Activated gamma-delta T cell (primary cell): ENCODE results near the gene VAV2.
"Not testable (repeated sequence)": the region's sequence is repeated elsewhere in the genome, so short reads cannot be mapped to it uniquely, and the experiment has no call there.

Experiments
- DNase-seq: peaks from one replicate; lab custom pipeline; 2025; lab: John Stamatoyannopoulos, UW

Gene VAV2

DNA sequence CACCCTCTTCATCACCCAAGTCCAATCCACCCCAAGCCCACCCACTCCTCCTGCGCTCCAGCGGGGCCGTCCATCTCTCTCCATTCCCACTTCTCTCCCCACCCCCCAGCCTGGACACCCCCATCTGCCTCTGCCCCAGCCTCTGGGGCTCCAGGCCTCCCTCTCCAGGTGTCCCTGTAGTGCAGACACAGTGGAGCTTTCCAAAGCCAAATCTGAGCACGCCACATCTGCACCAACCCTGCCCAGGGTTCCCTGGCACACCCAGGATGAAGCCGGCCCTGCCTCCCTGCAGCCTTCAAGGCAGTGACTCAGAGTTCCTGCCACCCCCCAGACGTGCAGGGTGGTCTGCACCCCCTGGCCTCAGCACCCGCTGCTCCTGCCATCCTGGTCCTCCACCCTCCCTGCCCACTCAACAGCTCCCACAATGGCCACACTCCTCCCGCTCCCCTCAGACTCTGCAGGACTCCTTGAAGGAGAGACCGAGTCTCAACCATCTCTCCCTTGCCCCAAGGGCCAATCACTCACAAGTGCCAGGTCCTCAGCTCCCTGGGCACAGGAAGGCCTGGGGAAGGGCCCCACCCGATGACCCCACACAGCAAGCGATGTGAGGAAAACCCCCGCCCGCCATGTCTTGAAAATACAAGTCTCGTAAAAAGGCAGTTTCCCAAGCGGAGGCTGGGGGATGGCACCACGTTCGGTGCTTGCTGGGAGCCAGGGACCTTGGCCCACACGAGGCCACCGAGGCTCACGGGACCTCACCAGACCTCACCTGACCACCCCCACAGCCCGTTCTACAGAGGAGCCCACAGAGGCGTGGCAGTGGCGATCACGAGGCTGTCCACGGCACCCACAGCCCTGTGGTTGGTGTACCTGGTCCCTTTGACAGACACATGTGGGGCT lies 22.2 kb downstream of the VAV2 start:
- DNase-seq = no peak

DNA sequence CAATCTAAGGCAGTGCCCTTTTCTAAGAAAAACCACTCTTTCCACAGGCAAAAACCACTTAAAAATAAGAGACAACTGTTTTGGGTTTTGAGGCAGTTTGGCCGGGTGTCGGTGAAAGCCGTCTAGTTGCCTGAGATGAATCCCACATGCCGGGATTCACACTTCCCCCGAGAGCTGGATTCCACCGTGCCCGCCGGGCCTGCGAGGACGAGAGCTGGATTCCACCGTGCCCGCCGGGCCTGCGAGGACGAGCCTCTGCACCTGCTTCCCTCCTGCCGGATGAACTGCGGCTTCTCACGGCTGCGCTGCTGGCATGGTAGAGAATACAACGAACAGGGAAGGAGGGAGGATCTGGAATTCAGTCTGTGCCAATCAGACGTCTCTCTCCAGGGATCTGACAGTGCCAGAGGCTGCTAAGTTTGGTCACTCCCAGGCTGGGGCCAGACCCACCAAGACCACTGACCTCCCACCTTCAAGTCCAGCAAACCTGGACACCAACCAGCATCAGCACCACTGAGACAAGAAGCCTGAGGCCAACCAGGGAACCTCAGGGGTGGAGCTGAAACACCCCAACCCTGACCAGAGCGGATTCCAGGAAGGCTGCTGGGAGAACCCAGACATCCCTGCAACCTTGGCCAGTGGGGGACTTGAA lies 23.0 kb downstream of the VAV2 start:
- DNase-seq = no peak

DNA sequence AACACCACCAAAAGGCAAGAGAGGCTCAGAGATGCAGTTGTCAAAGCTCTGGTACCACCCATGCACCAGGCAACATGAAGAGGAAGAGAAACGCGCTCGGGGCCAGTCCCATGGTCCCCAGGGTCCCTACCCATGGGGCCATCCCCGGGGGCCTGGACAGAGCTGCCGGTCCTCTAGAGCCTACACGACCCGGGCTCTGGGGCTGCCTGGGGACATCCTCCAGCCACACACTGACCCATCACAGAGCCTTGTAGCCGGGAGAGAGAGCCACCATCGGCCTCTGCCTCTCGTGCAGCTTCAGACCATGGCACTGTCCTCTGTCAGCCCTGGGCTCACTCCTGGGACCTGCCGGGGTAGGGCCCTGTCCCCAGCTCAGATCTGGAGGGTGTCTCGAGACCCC lies 23.7 kb downstream of the VAV2 start:
- DNase-seq = no peak

DNA sequence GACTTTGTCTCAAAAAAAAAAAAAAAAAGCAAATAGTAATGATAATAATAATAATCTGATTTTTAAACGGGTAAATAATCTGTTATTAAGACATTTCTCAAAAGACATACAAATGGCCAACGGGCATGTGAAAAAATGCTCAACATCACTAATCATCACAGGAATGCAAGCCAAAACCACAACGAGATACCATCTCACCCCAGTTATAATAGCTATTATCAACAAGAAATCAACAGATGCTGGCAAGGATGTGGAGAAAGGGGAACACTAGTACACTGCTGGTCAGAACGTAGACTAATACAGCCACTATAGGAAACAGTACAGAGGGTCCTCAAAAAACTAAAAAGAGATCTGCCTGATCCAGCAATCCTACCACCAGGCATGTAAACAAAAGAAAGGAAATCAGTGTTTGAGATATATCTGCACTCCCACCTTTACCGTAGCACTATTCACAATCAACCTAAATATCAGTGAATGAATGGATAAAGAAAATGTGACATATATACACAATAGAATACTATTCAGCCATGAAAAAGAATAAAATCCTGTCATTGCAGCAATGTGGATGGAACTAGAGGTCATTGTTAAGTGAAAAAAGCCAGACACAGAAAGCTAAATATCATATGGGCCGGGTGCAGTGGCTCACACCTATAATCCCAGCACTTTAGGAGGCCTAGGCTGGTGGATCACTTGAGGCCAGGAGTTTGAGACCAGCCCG lies 24.9 kb downstream of the VAV2 start:
- no peak for DNase-seq

DNA sequence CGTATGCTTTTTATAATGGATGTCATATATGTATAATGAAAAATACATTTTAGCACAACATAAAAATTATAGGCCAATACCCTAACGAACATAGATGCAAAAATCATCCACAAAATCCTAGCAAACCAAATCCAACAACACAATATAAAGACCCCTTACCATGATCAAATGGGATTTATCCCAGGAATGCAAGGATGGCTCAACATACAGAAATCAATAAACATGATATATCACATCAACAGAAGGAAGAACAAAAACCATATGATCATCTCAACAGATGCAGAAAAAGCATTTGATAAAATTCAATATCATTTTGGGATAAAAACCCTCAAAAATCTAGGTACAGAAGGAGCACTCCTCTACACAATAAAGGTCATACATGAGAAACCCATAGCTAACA lies 27.7 kb downstream of the VAV2 start:
- DNase-seq = no peak

DNA sequence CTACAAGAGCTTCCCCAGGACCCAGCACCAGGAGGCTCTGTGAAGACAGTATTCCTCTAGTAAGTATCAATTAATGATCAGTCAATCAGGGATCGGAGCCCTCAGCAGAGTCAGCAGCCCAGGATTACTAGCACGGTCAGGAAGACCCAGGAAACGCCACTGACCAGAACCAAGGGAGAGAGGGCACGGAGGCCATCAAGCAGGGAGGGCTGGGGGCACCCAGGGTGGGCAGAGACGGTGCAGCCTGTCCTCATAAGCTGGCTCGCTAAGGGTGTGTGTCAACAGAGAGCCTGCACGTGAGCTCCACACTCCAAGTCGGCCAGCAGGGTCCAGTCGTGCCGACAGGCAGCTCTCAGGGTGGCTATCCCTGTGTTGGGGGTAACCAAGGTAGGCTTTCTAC lies 29.0 kb downstream of the VAV2 start:
- no peak for DNase-seq

DNA sequence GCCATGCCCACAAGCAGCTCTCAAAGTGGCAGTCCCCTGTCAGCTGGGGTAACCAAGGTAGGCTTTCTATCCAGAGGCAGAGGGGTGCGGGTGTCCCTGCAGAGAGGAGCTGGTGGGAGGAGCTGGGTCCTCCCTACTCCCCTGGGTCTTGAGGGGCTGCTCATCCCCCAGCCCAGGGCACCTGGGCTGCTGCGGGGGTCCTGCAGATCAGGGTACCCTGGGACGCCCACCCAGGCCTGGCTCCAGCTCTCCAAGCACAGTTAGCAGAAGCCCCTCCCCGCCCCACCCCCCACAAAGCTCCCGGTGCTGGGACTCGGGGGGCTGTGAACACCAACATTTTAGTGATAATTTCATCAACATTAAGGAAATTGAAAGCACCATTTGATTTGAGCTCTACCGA lies 29.8 kb downstream of the VAV2 start:
- DNase-seq = no peak

DNA sequence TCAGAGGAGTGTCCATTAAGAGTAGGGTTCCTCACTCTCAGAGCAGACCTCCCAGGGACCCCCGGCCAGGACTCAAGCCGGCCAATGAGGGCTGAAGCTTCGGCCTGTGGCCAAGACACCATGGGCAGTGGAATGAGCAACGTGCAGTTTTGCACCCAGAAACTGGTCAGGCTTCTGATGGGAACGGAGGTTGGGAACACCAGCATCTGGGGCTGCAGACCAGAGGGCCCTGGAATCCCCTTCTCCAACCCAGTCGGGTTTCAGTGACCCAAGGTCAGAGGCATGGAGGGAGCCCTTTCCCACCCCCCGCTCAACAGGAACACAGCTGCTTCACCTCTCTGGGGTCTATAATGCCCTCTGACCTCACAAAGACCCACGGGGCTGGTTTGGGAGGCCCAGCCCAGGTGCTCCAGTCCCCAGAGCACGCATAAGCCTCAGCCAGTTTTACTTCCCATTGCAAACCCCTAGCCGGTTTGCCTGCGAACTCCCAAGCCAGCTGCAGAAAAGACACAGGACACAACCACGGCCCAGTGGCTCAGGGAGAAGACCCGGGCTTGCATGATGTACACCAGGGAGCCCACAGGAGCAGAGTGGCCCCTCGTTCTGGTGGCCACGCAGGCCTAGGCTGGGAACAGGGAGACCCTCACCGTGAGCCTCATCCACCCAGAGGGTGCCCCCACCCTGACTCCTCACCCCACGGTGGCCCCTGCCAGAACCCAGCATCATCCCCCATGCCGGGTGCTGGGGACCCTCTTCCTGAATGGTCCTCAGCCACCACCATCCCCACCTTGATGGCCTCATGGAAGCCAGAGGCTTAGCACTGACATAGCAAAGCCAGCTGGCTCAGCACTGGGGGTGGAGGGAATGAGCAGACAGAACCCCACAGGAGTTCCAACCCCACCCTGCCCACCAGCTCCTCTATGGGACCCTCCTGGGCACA lies 30.6 kb downstream of the VAV2 start:
- no peak for DNase-seq

DNA sequence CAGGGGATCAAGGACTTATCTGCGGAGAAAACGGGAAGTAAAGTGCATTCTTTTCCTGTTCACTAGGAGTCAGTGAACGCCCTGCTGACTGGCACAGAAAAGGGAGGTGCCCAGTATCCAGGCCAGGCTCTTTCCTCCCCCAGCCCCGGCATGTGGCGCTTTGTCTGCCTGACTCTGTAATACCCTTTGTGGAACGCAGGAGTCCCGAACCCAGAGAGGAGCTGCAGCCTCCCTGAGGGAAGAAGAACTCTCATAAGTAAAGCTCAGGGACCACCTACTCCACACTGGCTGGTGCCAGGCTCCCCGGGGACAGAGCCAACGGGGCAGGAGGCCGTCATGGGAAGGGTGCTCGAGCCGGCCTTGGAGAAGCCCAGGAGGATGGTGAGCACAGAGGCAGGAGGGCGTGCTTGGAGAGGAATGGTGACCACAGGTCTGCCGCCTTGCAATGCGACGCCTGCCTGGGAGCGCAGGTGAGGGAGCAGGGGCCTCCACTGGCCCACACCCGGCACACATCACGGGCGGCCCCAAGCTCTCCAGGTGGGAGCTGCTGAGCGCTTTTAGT lies 31.5 kb downstream of the VAV2 start:
- no peak for DNase-seq

DNA sequence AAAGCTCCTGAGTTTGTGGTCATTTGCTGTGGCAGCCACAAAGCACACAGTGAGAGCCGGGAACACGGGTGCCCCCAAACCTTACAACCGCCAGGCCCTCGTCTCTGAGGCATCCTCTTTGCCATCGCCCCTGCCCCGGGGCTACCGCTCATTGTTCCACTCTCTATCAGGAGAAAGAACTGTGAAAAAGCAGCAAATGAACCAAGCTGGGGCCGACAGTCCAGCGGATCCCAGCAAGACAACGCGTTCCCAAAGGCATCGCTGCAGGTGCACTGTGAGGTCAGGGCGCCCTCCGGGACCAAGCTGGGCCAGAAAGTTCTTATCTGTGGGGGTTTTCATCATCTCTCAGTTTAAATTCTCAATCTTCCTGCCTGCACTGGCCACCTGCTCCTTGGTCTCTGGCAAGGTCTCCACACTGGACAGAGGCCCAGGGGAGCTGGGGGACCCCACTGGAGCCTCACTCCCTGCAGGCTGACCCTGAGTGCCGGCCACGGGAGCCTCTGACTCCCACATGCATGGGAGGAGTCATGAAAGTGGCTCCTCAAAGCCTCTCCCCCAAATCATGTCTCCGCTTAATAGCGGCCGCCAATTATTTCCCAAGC lies 32.1 kb downstream of the VAV2 start:
- no peak for DNase-seq

DNA sequence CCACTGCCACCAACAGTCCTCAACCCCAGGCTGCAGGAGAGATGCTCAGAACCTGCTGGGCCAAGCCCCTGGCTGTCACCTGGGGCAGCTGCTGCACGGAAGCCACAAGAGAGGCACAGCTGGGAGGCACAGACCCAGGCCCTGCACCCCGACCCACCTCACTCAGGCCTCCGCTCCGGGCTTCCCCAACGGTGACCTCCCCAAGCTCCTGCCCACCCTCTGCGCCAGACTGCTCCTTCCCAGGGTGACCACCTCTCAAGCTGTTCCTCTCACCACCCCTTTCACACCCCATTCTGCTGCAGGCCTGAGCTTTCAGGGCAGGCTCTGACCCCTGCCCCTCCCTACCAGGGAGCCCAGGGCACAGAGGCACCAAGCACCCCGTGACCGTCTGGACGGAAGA lies 33.0 kb downstream of the VAV2 start:
- no peak for DNase-seq

DNA sequence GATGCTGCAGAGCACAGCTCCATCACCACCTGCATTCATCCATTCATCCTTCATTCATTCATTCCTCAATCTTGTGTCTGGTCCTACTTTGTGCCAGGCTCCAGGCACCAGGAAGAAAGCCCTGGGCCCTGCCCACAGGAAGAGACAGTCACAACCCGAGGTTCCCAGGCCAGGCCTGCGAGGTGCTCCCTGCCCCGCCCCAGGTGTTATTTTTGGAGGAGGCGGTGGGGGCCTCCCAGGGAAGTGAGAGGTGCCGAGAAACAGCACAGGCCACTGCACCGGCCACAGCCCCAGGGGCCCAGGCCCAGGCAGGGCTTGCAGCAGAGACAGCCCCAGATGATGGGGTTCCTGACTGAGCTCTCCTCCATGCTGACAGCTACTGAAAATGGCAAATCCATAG lies 33.4 kb downstream of the VAV2 start:
- DNase-seq = no peak

DNA sequence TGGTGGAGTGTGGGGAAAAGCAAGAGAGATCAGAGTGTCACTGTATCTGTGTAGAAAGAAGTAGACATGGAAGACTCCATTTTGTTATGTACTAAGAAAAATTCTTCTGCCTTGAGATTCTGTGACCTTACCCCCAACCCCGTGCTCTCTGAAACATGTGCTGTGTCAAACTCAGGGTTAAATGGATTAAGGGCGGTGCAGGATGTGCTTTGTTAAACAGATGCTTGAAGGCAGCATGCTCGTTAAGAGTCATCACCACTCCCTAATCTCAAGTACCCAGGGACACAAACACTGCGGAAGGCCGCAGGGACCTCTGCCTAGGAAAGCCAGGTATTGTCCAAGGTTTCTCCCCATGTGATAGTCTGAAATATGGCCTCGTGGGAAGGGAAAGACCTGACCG lies 34.4 kb downstream of the VAV2 start:
- DNase-seq = not testable (repeated sequence)

DNA sequence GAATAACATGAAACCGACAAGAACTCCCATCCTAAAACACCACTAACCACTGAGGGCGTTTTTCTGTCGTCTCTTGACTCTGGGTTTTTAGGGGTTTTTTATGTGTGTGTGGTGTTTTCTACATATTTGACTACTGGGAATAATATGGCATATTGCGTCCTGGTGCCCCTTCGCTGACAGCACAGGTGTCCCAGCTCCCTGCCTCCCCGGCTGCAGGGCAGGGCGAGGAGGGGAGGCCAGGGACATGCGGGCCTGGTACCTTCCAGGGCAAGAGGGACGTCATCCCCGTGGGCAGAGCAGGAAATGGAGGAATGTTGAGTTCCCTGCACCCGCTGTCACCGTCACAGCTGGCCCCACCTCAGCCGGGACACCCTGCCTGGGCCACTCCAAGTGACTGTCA lies 34.8 kb downstream of the VAV2 start:
- DNase-seq = no peak

DNA sequence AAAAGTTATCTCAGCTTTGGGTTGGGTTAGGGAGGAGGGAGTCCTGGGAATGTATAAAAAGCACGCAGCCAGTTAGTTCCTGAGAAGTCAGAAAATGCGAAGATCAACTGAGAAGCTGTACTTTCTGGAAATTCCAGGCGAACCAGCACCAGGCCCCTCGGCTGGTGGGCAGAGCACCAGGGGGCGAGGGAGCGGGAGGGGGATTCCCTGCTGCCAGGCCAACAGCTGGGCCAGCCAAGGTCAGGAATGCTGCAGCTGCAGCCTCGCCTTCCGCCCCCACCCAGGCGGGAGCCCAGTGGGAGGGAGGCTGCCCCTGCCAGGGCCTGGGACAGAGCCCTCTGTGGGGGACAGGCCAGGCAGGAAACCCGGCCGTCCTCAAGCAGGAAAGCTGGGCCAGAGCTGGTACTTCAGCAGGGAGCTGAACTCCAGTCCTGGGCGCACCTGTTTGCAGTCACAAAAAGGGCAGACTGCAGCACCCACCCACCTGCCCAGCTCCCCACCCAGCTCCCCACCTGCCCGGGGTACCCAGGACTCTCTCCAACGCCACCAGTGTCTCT lies 35.5 kb downstream of the VAV2 start:
- no peak for DNase-seq

DNA sequence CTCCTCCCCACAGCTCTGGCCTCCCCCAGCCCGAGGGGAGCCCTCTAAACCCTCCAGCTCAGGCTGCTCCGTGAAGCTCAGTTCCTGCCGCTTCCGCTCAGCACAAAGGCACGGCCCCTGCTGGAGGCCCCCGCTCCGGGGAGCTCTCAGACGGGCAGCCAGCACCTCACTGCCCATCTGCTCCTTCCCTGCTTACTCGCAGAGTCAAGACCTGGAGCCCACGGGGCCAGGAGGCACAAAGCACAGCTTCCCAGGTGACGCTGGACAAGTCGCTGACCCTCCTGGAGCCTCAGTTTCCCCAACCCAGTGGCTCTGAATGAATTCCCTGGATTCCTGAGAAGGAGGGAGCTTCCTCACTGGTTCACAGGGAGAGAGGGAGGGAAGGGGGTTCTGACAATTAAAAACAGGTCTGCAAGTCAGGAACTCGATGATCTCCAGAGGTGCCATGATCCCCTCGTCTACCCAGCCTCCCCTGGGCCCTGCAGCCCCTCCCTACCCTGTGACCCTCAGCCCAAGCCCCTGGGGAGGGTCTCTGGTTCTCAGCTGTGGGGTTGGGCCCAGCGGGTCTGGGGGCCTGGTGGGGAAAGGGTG lies 36.2 kb downstream of the VAV2 start:
- no peak for DNase-seq

DNA sequence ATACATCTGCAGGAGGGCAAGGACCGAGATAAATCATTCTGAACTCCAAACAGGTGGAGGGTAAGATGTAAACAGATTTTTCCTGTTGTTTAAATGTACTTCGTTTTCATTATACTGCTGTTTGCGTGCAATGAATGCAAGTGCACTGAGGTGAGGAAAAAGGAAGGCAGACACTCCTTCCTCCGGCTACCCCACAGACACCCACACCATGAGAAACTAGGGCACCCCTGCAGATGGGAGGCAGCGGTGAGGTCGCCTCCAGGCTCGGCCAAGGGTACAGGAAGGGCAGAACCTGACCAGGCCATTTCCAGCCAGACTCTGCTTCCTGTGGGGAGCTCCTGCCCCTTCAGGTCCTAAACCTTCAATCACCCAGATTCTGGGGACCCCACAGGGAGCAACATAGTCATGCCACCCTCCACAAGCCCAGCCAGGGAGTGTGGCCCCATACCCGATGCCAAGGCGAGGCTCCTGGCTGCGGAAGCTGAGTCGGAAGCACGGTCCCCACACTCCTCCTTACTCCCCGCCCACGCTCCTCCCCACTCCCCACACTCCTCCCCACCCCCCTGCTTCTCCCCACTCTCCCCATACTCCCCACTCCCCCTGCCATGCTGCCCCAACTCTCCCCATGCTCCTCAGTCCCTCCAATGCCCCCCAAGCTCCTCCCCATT lies 37.1 kb downstream of the VAV2 start:
- DNase-seq = no peak

DNA sequence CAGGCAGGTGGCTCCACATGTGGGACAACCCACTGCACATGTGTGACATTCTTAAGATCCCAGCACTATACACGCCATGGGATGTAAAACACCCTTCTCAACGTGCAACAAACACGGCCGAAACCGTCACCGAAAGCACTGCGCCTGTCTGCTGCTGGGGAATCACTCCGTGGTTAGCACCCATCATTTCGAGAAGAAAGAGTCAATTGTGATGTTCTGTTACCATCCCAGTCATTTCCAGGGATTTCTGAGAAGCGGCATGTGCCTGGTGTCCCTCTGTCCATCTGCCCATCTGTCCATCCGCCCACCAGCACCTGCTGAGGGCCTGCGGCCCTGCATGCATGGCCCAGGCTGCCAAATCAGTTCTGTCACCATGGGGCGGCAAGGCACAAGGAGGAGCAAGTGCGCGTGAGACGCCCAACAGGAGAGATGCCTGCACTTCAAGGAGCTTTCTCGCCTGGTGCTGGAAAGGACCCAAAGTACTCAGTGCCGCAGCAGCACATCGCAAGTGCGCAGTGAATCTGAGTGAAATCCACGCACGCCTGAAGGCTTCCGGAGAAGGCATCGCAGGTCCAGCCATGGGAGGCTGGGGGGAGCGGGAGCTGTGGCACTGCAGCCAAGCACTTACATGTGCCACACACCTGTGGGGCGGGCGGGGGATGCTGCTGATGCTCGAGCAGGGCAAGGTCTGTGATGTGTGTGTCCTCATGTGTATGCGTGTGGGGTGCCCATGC lies 38.0 kb downstream of the VAV2 start:
- no peak for DNase-seq

DNA sequence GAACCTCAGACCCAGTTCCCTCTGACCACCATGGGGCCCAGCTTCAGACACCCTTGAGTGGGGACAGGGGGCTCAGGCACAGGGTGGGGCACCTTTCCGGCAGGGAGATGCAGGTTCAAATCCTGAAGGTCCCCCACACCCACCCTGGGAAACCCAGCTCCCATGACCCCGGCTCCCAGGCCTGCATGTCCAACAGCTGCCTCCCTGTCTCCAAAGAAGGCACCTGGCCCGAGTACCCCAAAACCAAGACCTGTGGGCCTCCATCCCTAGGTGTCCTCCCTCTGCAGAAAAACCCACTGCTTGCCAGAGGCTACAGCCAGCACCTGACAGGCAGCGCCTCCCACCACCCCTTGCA lies 38.5 kb downstream of the VAV2 start:
- DNase-seq = no peak
